ENCODE data around the gene TMC2. TPM values are rescaled to one million over a fixed set of nuclear protein-coding genes. Genes with fewer than 3 reads are reported as not detected.

The TMC2 gene
- polyA plus RNA-seq, 1 donor: 0.10 TPM

DNA sequence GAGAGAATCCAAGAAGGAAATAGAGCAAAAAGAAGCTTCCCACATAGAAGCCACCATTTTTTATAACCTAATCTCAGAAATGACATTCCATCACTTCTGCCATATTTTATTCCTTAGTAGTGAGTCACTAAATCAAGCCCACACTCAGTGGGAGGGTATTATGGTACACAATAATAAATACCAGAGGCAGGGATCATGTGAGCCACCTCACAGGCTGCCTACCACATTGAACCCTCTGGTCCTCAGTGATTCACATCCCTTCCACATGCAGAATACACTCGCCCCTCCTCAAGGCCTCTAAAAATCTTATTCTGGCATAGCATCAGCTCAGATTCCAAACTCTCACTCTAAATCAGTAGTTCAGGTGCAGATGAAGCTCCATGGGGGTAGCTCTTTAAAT lies 49.4 kb downstream of the TMC2 start:
- DNase-seq (ENCODE audit: low read depth): no peak

- DNase-seq (ENCODE audit: low read depth): no peak
These were observed 57.4 kb downstream of the TMC2 start for GRCh38 chr20:2593756-2594155.

GRCh38 chr20:2595076-2595475 lies 58.7 kb downstream of the TMC2 start:
- DNase-seq (ENCODE audit: low read depth): no peak

- DNase-seq (ENCODE audit: low read depth): no peak
These were observed 60.4 kb downstream of the TMC2 start for GRCh38 chr20:2596673-2597279.

DNA sequence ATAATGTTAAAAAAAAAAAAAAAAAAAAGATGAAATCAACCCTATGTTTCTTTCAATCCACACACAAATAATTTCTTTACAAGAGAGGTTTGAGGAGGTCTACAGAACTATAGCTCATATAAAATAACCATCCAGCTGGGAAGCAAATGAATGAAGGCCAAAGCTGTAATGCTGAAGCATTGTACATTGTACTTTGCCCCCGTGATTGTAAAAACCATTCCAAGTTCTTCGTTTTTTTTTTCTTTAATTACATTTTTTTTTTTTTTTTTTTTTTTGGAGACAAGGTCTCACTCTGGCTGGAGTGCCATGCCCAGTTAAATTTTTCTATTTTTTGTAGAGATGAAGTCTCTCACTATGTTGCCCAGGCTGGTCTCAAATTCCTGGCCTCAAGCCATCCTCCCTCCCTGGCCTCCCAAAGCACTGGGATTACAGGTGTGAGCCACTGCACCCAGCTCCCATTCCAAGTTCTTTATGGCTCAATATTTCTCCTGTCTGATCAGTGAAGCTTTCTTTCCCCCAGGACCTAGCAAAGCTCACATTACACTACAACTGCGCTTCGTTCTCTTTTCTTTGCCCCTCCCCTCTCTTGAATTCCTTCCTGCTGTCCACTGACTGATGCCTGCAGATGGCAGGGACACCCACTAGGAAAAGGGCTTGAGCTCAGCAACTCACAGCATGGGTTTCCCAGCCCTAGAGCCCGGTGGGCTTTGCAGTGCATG lies 63.1 kb downstream of the TMC2 start:
- no peak for DNase-seq (ENCODE audit: low read depth)

DNA sequence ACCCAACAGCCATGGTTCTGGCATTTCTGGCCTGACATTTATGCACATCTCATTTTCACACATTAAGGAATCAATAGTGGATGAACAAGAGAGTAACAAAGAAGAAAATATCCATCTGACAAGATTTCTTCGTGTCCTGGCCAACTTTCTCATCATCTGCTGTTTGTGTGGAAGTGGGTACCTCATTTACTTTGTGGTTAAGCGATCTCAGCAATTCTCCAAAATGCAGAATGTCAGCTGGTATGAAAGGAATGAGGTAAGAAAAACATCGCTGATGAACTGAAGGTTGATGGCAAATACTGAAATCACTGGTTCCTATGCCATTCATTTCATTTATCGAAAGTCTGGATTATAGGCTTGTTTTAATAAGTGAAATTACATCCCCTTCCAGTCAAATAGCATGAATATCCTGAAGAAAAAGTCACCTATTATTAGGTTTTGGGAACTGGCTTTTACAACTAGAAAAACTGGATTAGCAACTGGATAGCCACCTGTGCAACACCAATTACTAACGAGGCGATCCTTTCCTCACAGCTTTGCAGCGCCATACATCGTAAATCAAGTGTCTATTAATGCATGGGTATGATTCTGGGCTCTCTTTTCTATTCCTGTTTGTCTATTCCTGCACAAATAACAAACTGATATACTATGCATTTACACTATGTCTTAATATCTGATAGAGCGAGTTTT lies 65.8 kb downstream of the TMC2 start:
- DNase-seq (ENCODE audit: low read depth): no peak

GRCh38 chr20:2602746-2603145 lies 66.4 kb downstream of the TMC2 start:
- no peak for DNase-seq (ENCODE audit: low read depth)

DNA sequence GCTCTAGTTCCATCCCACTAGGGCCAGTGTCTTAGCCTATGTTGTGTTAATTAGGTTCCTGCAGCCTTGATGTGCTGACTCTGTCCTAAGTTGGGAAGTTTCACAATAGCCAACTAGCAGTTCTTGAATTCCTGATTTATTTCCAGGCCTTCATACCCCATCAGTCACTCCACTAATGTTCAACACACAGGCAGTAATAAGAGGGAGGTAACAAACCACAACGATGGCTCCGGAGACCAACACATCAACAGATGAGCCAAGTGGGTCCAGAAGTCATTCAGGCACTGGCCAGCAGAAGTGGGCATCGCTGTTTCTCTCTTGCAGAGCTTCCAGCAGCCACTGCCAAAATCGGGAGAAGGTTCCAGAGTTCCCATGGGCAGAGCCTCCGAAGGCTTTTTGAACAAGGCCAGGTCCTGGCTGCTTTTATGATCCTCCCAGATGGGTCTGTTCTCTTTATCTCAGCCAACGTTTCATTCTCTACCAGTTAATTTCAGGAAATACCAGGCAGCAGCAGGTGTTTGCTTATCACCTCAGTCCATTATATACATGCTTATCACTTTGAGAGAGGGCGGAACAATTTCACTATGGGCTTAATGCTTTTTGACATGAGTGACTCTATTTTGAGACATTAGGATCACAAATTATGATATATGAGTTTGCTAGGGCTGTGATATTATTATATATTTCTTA lies 67.6 kb downstream of the TMC2 start:
- DNase-seq (ENCODE audit: low read depth): no peak

DNA sequence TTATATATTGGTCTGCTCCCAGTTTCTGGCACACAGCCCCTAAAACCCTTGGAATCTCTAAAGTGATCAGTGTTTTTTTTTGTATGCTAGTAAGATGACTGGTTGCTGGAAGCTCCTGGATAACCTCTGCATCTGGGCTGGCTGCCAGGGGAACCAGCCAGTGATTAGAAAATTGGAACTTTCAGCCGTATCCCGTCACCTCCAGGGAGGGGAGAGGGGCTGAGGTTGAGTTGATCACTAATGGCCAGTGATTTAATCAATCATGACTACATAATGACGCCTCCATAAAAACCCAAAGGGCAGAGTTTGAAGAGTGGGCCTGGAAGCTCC lies 68.1 kb downstream of the TMC2 start:
- no peak for DNase-seq (ENCODE audit: low read depth)

GRCh38 chr20:2606507-2607006 lies 70.2 kb downstream of the TMC2 start:
- no peak for DNase-seq (ENCODE audit: low read depth)

DNA sequence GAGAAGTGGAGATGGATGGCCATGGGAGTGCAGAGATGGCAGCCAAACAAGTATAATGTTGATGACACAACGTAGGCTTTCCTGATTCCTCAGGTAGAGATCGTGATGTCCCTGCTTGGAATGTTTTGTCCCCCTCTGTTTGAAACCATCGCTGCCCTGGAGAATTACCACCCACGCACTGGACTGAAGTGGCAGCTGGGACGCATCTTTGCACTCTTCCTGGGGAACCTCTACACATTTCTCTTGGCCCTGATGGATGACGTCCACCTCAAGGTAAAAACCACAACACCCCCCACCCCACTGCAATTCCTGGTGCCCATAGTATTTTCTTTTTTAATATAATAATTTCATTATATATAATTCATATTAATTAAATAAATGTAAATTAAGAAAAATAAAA lies 74.0 kb downstream of the TMC2 start:
- DNase-seq (ENCODE audit: low read depth): no peak

DNA sequence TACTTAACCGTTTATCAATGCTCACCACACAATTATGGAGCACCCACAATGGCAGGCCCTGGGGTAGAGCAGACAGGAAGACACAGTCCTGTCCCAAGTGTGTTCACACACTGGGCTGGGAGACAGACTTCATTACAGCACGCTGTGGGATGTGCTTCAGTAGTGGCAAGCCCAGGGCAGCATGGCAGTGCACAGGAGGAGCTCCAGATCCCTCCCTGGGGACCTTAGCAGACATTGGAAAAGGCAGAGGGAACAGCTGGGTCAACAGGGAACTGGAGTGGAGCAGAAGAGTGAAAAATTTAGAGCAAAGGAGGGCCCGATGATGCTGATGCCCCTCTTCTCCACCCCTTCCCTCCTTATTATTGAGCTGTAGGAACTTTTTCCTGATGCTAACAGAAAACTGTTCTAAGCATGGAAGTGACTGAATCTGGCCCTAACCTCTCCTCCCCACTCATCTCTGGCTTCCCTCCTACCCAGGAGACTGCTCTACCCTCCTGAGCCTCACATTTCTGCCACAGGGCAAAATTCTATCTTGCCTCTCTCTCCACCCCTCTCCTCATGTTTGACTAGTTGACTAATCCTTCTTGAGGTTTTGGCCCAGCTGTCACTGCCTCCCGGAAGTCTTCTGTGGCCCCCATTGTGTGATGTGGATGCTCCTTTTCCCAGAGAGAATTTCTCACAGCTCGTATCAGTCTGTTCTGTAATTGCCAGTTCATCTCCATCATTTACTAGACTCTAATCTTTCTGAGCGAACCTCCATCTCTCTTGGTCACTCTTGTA lies 74.8 kb downstream of the TMC2 start:
- DNase-seq (ENCODE audit: low read depth): no peak

DNA sequence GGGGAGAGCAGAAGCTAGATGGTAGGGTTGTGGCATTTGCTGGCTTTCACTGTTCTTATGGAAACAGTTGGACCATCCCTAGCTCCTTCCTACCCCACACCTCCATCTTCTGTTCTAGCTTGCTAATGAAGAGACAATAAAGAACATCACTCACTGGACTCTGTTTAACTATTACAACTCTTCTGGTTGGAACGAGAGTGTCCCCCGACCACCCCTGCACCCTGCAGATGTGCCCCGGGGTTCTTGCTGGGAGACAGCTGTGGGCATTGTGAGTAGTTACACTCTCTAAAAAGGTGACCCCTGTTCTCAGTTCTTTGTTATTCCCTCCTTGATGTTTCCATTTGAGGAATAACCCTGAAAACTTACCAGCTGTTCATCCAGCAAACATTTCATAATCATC lies 75.7 kb downstream of the TMC2 start:
- no peak for DNase-seq (ENCODE audit: low read depth)

- DNase-seq (ENCODE audit: low read depth): no peak
These were observed 80.3 kb downstream of the TMC2 start for GRCh38 chr20:2616634-2617033.

GRCh38 chr20:2617099-2617714 lies 80.8 kb downstream of the TMC2 start:
- no peak for DNase-seq (ENCODE audit: low read depth)

- DNase-seq (ENCODE audit: low read depth): no peak
These were observed 82.4 kb downstream of the TMC2 start for GRCh38 chr20:2618815-2619214.

GRCh38 chr20:2619337-2619736 lies 83.0 kb downstream of the TMC2 start:
- no peak for DNase-seq (ENCODE audit: low read depth)

DNA sequence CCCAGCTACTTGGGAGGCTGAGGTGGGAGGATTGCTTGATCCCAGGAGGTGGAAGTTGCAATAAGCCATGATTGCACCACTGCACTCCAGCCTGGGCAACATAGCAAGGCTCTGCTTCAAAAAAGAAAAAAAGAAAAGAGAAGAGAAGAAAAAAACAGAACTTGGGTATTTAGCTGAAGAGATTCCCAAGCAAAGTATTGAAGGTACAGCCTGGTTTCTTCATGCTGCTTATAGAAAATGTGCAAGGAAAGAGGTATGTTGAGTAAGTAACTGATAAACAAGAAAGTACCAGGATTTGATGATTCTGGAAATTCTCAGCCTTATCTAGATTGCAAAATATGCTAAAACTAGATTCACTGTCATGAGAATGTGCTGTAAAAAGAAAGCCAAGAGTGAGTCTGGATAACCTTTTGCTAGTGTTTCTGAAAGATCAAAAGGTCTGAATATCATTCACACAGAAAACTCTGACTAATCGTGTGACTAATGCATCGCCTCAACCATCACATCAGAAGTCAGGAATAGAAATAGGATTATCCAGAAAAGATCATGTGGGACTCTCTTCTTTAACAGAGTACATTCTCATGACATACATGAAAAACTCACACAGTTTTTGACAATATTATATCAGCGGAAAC lies 83.7 kb downstream of the TMC2 start:
- DNase-seq (ENCODE audit: low read depth): no peak

DNA sequence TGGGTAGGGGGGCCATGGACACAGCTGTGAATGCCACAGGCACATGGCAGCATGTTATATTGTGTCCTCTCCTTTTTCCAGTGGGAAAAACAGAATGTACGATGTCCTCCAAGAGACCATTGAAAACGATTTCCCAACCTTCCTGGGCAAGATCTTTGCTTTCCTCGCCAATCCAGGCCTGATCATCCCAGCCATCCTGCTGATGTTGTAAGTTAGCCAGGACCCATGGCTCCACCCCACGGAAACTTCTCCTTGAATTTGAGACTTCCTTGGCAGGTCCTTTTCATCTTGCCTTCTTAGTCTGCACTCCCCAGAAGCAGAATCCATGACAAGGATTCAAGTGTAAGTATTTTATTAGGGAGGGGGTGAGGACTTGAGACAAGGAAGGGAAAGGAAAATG lies 87.8 kb downstream of the TMC2 start:
- no peak for DNase-seq (ENCODE audit: low read depth)

DNA sequence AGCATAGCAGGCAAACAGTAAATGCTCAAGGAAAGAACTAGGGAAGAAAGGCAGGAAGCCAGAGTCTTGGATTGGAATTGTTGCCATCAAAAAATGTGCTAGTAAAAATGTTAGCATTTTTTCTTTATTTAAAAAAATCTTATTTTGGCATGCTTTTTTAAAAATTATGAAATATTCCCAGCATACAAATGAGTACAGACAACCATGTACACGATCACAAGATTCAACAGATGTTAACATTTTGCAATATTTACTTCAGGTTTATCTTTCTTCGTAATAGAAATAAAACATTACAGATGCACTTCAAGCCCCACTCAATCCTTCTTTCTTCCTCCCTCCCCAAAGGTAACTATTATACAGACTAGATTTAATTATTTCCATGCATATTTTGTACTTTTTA lies 88.7 kb downstream of the TMC2 start:
- no peak for DNase-seq (ENCODE audit: low read depth)
